Iris pigment epithelial cell (primary cell): ENCODE measurements around the gene NPBWR2.
"Not testable (repeated sequence)": the region's sequence is repeated elsewhere in the genome, so short reads cannot be mapped to it uniquely, and the experiment has no call there.

Experiments
- DNase-seq: peaks from one replicate; pipeline ENCODE4 v3.0.0-alpha.2; 2011; ENCODE audit warnings: low read depth

NPBWR2 gene

DNA sequence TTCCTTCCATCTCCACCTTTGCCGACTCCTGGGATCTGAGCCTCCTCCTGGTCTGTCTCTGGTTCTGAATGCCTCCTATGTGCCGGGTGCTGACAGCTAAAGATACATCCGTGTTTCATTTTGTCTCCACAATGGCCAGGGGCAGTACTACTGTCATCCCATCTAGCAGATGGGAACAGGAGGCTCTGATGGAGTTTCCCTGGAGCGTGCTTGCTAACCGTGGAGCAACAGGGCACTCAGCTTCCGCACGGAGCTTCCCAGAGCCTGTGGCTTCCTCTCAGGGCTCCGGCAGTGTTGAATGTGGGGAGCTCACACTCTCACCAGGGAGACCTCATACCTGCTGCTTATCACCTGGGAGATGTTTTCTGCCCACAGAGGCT is 11.9 kb upstream of the NPBWR2 start:
- DNase-seq, result no peak

DNA sequence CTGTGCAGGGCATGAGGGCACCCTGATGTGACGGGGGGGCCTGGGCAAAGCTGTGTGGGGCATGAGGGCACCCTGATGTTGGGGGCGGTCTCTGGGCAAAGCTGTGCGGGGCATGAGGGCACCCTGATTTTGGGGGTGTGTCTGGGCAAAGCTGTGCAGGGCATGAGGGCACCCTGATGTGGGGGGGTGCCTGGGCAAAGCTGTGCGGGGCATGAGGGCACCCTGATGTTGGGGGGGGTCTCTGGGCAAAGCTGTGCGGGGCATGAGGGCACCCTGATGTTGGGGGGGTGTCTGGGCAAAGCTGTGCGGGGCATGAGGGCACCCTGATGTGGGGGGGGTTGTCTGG is 10.0 kb upstream of the NPBWR2 start:
- not testable (repeated sequence) for DNase-seq

DNA sequence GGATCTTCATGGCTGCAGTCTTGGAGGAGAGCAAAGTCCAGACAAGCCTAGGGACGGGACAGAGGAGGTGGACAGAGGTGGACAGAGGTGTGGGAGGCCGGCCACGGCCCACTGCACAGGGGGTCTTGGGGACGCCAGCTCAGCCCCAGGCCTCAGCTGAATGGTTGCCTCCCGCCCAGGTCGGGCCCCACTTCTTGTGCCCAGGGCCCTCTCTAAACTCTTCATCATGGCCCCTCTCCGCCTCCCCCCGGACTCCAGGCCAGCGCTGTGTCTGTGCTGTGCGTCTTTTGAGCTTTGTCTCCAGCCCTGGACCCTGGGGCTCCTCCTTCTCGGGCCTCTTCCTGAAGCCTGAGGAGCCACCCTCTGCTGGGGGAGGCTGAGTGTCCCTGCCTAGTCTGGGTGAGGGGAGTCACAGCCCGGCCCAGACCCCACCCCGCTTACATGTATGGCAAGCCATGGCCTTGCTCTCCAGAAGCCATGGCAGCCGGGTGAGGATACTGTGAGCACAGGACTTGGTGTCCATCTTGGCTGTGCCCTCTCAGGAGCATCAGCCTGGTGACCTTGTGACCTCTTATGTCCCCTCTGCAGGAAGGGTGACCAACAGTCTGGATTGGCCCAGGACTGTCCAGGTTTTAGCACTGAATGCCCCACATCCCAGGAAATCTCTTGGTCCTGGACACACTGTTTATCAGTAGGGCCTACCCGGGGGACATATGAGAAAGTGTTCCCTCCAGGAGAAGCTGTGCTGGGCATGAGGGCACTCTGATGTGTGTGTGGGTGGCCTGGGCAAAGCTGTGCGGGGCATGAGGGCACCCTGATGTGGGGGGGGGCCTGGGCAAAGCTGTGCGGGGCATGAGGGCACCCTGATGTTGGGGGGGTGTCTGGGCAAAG is 9.4 kb upstream of the NPBWR2 start:
- DNase-seq, result no peak

DNA sequence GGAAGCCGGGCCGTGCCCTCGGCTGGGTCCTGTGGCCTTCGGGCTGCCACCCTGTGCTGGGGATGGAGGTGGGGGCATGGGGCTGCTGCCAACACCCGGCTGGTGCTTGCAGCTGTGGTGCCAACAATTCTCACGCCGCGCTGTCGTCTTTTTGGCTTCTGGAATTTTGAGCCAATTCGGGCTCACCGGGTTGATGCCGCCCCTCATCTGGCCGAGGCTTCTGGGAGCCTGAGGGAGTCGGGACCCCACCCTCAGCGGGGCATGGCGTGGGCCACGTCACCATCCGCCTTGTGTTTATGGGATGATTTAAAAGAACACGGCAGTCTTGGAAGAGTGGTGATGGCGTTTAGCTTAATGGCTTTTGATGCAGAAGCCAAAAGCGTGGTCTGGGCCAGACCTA is 8.7 kb upstream of the NPBWR2 start:
- no peak for DNase-seq

DNA sequence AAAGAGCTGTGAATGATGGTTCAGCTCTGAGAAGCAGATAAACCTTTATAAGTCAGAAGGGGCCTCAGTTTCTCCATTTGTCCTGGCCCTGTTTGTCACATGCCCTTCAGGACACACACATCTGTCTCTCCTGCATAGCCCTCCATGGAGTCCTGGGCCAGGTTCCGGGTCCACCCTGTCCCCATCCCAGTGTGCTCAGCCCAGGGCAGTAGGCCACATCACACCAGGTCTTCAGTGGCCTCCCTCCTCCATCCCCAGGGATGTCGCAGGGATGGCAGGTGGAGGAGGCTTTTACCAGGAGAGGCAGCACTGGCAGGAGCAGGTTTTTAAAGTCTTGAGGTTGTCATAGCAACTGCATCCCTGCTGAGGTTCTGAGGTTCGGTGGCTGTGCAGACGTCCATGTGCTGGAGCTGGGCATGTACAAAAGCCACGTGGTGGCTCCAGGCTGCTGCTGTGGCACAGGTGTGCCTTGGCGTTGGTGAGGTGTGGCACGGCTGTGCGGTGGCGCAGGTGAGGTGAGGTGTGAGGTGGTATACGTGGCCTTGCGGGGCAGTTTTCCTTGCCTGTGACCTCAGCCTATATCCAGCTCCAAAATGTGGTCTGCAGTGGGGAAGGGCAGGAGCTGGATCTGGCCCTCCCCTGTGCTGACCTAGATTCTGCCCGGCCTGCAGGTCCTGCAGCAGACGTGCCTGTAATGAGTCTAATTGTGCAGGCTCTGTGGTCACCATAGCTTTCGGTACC is 8.0 kb upstream of the NPBWR2 start:
- no peak for DNase-seq

DNA sequence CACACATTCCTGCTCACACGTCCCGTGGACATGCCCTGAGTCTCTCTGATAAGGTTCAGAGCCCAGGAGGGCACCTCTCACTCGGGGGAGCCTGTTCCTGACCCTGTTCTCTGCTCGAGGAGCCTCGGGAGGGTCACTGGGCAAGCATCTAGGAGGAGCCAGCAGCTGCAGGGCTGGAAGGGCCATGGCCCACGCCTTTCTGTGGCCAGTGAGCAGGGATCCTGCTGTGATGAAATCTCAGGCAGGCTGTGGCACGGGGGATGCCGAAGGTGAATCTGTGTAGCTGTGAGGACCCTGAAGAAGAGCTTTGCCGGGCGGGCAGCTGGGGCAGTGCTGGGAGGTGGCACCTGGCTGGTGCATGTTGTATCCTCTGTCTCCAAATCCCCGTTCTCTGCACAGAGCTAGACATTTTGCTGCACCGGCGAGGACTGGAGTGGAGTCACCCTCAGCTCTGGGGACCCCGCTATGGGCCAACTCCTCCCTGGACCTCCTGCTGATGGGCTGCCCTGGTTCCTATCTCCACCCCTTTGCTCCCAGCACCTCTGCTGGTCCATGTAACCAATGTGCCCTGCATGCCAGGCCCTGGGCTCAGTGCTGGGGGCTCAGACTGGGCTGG is 7.1 kb upstream of the NPBWR2 start:
- DNase-seq, result no peak

DNA sequence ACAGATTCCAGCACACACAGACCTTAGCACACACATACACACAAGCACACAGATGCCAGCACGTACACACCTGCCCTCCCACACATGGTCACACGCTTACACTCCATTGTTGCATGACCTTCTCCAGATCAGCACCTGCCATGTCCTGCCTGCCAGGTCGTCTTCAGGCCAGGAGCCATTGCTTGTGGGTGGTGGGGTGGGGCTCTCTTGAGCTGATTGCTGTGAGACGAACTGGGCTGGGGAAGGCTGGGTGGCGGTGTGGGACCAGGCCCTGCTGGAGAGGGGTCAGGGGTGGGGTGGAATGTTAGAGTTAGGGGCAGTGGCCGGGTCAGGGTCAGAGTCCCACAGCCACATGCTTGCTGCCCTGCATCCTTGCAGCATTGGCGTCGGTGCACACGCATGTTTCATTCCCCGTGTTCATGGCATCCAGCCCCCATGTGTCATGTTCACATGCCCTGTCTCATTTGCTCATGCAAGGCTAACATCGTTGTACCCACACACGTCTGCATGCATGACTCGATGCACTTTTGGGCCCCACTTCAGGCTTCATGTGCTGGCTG is 6.5 kb upstream of the NPBWR2 start:
- no peak for DNase-seq

DNA sequence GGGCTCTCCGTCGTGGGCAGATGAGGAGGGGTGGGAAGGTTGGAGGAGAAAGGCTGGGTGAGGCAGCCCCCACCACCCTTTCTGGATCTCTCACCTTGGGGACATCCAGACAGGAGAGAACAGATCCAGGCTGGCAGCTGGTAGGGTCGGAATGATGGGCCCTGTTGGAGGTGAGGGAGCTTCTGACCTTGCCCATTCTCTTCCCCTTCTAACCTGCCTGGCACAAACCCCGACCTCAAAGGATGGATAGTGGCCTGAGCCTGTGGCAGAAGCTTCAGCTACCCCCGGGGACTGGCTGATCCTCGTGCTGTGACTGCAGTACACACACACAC is 6.0 kb upstream of the NPBWR2 start:
- DNase-seq, result no peak

DNA sequence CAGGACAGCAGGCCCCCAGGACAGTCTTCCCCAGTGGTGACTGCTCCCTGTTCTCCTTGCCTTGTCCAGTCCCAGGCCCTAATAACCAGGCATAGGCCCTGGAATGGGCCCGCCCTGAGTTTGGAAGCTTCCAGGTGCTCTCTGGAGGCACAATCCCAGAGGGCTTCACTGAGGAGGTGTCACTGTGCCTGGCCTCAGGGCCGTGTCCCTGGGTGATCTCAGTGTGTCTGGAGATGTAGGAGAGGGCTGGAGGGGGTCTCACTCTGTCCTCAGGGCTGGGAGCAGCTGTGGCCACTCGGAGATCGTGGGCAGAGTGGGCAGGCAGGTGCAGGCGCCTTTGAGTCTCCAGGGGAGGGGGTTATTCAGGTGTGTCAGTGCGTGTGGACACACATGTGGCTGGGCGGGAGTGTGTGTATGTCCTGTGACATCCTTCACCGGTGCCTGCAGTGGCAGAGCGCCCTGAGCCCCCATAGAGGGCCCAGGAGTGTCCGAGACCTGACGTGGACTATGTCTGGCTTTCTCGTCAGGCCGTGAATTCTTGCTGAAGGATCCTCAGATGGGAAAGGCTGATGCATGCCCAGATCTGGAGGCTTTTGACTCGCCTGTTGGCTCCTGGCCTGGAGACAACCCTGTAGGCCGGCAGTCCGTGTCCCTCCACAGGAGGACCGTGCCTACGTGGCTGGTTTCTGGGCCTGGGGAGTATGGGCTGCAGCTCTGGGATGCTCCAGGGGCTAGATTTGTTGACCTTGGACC is 5.5 kb upstream of the NPBWR2 start:
- no peak for DNase-seq

DNA sequence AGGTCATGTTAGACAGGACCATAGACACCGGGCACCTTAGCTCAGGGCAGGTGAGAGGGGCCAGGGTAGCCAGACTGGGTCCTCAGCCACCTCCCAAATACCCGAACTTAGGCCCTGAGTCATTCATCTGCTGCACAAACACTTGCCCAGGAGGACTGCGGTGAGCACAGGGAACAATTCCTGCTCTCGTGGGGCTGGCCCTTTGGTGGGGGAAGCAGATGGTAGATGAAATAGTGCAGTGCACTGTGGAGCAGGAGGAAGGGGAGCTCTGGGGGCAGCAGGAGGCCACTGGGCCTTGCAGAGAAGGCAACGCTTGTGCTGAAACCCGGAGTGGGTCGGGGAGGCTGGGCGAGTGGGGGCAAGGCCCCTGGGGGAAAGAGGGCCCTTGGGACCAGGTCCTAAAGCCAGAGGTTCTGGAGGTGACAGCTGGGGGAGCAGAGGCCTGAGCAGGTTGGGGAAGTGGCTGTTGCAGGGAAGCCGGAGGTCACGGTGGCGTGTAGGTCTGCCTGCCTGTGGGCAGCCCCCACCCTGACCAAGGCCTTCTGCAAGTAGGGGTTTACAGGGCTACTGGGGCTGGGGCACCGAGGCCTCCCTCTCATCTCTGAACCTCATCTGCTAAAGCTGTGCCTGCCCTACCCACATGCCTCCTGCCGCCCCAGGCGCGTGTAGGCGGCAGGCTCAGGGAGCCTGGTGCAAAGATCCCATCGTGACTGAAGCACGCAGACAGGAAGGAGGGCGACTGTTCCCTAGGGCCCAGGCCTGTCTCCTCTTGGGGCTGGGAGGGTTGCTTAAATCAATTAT is 4.7 kb upstream of the NPBWR2 start:
- DNase-seq, result no peak

DNA sequence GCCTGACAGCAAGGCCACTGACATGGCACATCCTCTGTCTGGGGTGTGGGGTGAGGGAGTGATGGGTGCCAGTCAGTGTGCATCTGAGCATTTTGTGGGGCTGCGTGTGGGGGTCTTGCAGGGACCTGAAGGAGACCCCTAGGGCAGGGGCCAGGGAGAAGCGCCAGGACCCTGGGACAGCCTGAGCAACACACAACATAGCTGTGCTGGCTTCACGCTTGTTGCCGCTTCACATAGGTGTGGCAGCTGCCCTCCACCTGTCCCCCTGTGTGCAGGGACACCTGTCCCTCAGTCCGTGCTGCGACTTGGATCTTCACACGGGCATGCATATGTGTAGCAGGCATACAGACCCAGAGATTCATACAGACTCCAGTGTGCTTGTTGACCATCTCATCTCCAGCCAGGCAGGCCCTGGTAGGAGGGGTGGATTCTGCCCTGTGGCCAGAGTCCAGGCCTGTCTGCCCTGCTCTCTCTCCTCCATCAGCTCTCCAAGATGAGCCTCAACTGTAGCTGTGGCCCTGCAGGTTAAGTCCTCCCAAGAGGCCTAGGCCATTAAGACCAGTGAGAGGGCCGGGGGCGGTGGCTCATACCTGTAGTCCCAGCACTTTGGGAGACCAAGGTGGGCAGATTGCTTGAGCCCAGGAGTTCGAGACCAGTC is 3.2 kb upstream of the NPBWR2 start:
- no peak for DNase-seq

DNA sequence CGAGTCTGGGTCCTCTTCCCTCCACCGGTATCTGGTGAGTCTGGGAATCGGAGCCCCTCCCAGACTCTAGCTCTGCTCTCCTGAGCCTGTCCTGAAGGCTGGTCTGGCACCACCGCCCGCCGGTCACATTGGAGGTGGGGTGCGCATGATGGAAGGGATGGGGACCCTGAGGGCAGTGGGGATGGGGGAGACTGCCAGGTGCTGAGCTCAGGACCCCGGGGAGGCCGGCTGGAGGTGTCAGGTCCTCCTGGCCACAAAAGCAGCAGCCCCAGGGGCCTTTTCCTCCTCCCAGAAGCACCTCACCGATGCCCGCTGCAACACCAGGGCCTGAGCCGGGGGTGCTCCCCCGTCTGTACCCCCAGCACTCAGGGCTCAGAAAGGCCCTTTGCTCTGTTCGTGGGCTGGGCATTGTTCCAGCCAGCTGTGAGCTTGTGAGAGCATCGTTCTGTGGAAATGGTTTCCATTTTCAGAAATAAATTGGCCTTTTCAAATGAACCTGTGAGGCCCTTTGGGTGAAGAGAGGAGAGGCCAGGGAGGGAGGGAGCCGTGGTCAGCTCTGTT is 2.5 kb upstream of the NPBWR2 start:
- DNase-seq, result no peak

DNA sequence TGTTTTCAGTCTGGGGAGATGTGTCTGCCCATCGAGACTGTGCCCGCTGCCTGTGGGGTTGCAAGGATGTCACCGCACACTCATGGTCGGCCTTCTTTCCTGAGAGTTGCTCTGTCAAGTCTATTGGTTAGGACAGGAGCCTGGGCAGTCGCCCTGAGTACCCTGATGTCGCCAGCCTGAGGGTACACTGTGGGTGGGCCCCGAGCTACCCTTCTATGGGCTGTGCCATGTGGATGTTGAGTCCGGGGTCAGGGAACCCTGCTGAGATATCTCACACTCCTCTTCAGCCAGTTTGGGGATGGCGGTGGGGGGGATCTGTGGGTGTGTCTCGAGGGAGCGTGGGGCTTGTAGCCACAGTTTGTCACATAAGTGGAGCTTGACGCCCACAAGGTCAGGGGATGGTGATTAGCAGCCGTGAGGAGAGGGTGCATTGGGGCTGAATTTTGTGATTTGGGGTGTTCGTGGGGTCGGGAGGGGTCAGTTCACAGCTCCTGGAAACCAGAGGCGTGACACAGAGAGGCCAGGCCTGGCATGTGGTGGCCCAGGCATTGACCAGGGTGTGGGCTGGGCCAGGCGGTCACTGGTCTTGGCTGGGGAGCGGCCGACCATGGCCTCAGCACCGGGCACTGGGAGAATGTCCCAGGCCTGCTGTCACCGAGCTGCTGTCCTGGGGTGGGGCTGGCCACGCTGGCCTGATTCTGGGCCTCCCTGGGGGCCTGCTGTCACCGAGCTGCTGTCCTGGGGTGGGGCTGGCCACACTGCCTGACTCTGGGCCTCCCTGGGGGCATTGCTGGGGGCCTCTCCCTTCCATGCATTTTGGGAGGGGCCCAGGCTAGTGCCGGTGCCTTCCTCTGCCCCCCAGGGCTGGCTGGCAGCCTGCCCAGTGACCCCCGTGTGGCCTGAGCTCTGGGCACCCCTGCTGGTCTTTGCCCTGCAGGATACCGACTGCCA is 1.6 kb upstream of the NPBWR2 start:
- DNase-seq, result no peak

DNA sequence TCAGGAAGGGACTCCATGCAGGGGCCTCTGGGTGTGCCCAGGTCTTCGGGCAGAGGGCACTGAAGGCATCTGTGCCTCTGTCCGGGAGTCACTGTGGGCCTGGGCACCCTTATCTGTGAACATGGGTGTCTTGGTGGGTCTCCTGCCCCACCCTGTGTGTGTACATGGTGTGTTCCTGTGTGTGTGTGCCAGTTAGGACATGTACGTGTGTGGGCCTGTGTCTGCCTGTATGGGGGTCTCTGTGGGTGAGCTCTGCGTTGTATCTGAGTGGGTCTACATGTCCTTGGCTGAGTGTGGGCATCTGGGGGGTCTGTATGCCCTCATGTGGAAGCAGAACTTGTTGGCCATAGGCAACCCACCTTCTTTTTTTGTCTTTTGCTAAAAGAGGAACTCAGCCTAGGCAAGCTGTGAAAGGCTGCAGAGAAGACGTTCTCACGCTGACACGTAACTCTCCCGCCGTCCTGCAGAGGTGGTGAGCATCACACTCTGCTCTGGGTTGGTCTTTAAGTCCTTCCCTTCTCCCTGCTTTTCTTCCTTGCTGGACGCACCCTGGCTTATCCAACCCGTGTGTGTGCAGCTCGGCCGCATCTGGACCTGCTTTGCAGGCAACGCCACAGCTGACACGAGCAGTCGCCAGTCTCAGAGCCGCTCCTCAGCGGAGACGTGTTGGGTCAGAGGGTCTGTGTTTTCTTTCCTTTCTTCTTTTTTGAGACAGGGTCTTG is 532 bp upstream of the NPBWR2 start:
- no peak for DNase-seq

DNA sequence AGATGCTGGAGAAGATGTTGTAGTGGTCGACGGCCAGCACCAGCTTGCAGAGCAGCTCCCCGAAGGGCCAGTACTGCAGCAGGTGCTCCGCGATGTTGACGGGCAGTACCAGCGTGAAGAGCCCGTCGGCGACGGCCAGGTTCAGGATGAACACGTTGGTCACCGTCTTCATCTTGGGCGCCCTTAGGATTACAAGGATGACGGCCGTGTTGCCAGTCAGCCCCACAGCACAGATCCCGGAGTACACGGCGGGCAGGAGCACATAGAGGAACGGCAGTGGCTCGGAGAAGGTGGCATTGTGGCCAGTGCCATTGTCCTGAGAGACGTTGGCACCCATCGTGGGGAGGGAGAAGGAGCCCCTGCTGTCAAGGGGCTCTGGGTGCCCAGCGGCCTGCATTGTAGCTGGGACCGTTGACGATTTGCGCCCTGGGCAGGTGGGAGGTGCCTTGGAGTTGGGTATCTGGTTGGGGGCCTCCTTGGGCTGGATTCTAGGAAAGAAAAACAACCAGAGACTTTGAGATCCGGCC is 867 bp downstream of the NPBWR2 start:
- DNase-seq, result no peak

DNA sequence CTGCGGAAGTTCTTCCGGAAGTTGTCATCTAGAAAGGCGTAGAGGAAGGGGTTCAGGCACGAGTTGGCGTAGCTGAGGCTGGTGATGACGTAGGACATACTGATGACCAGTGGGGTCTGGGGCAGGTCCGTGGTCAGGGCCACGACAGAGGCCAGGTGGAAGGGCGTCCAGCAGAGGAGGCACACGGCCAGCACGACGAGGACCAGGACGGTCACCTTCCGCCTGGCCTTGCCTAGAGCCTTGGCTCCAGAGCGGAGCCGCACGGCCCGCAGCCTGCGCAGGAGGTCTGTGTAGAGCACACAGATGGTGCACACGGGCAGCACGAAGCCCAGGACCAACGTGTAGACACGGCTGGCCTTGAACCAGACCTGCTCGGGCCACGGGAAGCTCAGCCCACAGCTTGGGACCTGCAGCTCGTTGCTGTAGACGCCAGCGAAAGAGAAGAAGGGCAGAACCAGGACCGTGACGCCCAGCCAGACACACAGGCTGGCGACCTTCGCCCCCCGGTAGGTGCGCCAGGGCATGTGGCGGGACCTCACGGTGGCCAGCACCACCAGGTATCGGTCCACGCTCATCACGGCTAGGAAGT is 1.4 kb downstream of the NPBWR2 start:
- DNase-seq, result no peak

DNA sequence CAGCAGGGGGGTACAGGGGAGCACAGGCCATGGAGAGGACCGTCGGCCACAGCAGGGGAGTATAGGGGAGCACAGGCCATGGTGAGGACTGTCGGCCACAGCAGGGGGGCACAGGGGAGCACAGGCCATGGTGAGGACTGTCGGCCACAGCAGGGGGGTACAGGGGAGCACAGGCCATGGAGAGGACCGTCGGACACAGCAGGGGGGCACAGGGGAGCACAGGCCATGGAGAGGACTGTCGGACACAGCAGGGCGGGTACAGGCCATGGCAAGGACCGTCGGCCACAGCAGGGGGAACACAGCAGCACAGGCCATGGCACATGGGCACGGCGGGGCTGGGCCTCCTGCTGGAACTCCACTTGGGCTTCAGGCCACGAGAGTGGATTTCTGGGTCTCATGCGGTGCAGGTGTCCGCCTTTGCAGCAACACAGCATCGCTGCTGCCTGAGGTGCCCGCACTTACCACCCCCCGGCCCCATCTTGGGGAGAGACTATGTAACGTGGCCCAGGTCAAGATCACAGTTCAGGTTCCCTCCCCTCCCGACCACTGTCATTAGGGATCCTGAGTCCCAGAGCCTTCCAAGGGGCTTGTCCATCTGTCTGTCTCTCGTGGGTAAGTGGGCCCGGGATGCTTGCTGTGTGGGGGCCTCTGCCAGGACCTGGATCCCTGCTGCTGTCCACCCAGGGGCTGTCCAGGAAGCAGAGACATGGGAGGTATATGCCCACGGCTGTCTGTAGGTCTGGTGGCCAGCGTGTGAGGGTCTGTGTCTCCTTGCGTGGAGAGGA is 2.5 kb downstream of the NPBWR2 start:
- DNase-seq, result no peak
